HG02678 (cell line): Measurements from ENCODE around the gene TLE4.
A peak's percentile ranks its signal among the peaks of the same experiment; 100 is the strongest.

Experiments used
- ATAC-seq: cut with Tn5 transposase; IDR thresholded peaks from one replicate; pipeline ENCODE4 v1.9.1; 2021; ENCODE audit warnings: mild to moderate bottlenecking, moderate library complexity; ENCODE audit not compliant: unreplicated experiment

TLE4 gene

DNA sequence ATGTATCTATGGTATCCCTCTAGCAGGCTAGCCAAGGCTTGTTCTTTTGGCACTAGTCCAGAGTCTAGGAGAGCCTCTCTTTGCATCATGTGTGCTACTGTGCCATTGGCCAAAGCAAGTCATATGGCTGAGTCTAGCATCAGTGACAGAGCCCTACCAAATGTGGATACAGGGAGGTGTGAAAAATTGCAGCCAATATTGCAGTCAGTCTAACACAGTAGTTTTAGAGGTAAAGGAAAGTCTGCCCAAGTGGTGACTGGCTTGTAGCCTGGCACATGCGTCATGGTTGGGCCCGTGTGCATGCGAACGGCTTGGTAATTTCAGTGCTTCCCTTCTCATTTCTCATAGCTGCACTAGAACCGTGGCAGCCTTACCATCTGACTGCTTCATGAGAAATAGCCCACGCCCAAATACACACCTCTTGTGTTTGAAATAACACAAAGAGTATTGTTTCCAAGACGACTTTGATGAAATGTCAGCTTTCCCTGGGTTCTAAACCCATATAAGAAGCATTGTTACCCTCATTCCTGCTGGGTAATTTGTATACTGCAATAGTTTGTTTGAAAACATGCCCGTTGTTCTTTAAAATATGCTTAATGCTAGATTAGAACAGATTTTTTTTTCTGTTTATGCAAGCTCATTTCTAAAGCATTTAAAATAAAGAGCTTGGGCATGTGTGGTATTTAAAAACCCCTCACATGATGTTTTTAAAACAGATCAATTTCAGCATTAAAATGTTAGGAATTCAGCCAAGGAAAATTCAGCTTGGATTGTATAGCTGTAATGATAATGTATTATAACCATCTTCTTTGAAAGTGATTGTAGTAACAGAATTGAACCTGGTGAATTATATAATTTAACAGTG is 113.2 kb downstream of the TLE4 start:
- ATAC-seq: no peak

DNA sequence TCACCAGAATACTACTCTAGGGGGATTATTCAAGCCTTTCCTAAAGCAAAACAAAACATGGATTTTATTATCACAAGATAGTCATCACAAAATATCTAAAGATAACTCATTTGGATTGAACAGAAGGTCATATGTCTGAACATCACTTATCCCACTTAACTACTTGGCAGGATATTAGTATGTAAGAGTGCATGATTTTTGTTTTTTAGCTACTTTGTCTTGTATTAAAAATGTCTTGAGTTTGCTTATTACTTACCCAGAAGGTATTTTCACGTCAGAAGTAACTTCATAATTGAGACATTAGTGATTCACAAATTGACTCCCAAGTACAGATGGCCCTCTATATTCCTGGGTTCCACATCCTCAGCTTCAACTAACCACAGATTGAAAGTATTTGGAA is 113.8 kb downstream of the TLE4 start:
- no peak for ATAC-seq

DNA sequence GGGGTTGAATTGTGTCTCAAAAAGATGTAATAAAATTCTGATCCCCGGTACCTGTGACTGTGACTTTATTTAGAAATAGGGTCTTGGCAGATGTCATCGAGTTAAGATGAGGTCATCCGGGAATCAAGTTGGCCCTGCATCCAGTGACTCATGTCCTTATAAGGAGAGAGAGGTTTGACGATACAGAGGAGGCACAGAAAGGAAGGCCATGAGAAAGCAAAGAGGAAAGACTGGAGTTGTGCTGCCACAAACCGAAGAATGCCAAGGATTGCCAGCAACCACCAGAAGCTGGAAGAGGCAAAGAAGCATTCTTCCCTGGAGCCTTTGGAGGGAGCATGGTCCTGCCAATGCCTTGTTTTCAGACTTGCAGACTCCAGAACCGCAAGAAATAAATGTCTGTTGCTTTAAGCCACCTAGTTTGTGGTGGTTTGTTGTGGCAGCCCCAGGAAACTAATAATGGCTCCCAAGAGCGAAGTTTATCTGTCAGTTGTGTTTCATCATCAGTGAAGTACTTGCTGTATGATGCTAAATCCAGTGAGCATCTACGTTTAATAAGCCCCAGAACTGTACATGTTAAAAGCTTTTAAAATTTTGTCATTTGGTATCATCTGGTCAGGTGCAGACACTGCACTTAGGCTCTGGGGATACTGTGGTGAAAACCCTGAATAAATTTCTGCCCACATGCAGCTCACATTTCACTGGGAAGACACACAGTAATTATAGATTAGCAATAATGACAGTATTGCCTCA is 114.8 kb downstream of the TLE4 start:
- ATAC-seq: no peak

DNA sequence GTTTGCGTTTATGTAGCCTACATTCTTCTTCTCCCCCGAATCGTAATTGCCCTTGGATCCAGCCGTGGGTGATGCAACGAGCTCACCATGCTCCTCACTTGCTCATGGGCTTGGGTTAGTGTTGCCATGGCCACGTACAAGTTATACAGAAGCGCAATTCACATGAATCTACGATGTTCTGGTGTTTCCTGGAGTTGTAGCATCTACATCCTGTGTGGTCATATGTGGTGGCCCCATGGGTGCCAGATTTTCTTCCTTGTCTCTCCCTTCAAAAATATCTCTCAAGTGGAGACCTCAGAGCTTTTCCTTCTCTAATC is 115.3 kb downstream of the TLE4 start:
- peak; percentile 46 for ATAC-seq

DNA sequence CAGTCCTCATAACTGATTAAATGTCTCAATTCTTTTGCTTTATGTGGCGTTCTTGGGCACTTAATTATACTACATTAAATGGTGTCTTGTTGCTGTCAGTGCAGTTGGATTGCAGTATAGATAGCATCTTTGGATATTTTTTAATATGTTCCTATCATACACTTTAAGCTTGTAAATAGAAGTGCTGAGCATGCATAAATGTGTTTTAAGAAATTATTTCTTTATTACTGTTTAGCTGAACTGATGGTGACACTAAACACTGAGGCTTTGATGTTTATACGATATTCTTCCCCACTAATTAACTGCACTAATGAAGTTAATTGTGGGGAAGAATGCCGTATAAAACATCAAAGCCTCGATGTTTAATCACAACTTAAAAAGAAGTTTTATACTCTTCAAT is 116.6 kb downstream of the TLE4 start:
- ATAC-seq: no peak

DNA sequence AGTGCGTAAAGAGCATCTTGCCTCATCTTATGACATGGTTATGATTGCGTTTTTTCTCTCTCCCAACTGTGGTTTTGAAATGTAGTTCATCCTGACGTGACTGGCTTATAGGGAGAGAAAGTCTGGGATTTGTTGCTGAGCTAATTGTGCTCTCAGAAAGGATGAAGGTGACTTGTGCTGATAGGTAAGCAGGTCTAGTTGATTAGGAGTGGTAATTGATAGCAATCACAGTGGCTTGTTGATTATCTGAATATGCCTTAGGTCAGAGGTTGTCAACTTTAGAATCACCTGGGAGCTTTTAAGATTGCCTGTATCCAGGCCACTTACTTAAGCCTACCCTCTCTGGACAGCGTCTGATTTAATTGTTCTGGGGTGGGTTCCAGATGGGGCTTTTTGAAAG is 117.8 kb downstream of the TLE4 start:
- no peak for ATAC-seq

DNA sequence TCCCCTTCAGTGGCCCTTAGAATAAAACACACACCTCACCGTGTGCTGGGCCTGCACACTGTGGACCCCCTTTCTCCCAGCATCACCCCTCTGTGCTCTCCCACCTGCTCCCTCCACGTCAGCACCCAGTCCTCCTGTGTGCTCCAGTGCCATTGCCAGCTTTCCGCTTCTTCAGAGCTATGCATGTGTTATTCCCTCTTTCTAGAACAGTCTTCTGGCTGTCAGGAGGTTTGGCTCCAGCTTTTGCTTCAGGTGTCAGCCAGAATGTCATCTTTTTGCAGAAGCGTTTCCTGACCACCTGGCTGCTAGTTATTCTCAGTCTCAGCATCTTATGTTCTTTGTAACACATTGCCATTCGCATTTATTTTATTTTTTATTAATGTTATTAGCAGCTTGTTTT is 119.7 kb downstream of the TLE4 start:
- no peak for ATAC-seq

DNA sequence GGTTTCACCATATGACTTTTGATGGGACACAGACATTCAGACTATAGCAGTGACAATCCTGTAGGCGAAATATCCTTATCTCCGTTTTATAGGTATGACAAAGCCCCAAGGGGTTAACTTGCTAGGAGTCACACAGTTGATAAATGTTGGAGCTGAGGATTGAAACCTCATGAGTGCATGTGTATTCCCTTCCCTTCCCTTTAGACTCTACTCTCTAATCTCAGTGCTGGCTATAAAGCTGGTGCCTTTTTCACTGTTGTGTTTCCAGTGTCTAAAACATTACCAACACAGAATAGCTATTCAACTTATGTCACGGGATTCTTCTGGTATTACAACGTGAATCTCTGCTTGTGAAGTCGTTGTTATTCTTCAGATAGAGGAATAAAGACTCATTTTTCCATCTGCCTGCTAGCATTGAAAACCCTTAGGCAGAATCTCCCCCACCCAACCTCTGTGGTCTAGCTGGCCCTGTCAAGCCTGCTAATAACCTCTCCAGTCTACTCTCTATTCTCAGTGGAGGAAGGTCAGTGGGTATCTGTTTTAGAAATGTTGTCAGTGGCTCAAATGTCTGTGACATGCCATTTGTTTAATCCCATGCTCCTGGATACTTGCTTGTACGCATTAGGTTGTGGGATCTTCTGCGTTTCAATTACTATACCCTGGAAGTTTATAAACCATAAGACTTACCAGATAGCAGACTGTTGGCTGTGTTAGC is 121.2 kb downstream of the TLE4 start:
- no peak for ATAC-seq

DNA sequence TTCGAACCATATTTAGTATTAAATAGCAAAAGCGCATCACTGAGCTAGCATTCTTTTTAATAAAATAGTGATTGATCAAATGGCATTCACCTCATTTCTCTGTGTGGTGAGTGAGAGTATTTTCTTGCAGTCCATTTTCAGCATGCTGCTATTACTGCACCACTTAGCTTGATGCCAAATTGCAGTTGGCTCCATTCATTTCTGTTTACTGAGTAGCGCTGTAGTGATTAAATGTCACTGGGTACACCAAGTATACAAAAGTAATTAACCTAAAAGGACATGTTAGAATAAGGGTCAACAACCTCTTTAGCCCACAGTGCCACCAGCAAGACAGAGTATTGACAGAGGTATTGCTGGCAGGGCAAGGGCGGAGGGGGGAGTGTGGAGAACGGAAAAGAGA is 122.0 kb downstream of the TLE4 start:
- no peak for ATAC-seq

DNA sequence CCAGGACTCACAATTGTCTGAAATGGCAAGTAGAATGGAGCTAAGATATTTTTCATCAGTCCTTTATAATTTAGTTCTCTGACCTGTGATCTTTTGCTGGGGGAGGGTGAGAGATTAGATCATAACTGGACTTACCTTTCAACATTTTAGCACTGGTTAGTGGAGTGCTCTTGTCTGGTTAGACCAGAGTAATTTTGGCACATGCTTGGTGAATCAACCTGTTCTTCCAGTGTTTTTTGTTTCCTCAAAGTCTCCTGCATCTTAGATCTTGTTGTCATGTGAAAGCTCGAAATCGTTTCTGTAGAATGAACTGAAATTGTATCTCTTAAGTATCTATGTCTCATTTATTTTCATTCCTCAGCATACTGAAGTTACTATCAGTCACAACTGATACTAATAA is 122.4 kb downstream of the TLE4 start:
- no peak for ATAC-seq

DNA sequence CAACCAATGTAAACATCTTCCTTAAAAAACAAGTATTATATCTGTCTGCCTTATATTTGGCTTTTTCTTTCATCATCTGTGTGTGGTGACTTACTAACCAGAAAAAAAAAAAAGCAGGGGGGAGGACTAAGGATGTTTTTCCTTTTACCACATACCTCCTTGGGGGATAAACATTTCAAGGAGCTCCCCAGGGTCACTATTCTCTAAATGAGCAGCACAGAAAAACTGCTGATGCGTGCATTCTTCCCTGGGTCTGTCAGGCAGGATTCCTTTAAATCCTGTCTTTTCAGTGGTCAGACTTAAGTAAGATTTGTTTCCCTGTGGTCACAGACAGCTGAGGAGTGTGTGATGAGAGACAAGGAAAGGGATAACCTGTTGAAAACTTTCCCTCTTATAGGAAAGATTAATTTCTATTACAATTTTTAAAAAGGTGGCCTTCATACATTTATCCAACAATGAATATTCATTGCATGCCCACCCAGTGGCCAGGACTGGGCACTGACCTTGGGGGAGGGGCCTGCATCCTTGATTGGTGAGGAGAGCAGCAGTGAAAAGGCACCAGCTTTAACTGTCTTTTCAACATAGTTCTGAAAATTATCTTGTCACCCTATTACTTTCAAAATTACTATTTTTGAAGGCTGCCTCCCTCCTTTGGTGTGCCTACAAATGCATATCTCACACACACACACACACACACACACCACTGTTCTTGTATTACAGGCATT is 123.1 kb downstream of the TLE4 start:
- no peak for ATAC-seq

DNA sequence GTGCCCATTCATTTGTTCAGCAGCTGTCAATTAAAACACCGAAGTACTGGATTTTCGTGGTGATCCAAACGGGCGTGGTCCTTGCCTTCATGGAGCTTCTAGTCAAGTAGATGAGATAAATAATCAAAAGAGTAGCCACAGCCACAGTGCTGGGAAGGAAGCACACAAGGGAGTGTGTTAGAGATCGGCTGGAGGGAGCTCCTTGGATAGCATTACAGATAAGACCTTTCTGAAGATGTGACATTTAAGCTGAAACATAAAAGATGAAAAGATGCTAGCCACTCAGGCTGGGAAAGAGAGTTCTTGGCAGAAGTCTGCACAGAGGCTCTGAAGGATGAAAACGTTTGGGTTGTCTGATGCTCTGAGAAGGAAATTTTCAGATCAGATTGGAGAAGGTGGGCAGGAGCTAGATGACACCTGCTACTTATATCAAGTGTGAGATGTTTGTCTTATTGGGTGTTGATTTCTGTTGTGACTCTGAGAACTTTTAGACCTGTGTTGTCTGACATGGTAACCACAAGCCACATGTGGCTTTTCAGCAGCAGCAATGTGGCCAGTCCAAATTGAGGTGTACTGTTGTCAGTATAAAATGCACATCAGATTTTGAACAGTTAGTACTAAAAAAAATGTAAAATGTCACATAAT is 123.9 kb downstream of the TLE4 start:
- ATAC-seq: no peak

DNA sequence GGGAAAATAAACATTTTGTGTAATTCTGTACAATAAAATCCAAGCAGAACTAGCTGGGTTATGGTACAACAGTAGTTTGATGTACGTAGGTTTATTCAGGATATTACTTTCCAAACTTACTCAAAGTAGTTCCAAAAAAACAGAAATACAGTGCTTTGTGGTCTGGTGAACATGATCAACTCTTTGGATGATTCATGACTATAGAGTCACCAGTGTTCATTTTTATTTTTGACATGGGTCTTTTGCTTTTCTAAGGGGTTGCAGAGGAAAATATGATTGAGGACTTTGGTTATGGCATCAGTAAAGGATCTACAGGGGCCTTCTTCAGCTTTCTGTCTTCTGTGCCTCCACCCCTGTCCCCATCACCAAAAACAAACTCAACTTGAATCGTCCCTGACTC is 127.2 kb downstream of the TLE4 start:
- no peak for ATAC-seq

DNA sequence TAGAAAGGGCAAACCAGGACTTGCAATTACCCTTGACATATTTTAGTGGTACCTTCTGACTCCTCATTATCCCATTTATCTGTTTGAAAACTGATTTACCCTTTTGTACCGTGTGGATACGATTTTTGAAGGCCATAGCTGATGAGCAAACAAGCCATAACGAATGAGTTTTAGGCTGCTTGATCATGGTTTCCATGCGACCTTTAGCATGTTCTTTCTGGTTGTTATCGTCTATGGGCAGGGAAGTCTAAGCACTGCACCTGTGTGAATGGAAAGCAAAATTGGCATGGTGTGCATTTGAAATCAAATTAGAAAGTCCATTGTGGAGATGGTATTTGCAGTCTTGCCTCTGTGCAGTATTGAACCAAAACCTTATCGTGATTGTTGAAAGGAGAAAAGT is 127.7 kb downstream of the TLE4 start:
- no peak for ATAC-seq

DNA sequence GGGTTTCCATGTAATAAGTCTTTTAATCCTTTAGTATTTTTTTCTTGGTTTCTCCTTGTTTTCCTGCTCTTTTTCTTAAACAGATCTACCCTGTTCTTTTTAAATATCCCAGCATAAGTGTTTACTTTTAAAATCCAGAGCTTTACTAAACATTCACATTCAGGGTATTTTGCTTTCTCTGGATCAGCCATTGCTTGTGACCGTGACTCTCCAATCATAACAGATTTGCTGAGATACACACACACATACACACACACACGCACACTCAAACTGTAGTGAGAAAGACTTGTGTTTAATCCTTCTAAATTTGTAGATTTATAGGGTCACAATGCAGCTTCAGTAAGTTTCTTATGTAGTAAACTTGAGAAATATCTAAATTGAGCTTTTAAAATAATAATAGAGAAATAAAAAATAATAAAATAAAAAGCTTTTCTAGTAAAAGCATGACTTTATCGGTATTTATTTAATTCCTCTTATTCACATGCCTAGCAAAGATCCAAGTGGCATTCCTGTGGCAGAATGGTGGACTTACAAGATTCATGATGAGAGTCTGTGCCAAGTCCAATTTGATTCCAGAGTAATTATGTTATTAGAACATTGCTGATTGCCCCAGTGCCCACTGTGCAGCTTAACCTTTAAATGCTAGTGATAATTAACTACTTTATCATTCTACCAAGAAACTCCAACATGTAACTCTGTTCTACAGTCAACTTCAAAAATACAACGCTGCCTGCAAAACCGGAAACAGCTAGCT is 129.0 kb downstream of the TLE4 start:
- no peak for ATAC-seq

DNA sequence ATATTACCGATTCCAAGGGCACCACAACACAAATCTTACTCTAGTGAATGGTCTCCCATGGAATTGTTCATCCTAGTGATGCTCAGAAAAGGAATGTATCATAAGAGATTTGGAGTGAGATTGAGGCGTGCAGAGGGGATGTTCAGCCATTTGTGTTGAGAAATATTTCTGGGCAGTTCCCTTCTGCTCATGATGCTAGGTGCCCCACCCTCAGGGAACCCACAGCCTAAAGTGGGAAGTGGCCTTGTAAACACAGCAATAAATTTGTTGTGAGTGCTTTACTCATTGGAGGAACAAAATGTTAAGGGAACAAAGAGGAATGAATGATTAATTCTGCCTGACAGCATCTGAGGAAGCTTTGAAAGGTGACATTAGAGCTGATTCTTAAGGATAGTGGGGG is 129.9 kb downstream of the TLE4 start:
- ATAC-seq: no peak

DNA sequence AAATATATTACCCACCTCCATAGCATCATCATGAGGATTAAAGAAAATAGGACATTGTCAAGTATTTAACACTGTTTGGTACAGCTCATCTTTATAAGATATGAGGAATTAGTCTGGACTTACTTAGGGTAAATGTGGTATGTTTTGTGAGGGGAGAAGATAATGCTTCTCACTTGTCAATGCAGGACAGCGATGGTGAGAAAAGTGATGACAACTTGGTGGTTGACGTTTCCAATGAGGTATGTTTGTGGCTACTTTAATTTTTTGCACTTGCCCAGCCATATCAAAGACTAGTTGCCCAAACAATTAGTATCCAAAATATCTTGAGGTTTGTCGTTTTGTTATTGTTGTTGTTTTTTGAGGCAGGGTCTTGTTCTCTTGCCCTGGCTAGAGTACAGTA is 133.9 kb downstream of the TLE4 start:
- no peak for ATAC-seq

DNA sequence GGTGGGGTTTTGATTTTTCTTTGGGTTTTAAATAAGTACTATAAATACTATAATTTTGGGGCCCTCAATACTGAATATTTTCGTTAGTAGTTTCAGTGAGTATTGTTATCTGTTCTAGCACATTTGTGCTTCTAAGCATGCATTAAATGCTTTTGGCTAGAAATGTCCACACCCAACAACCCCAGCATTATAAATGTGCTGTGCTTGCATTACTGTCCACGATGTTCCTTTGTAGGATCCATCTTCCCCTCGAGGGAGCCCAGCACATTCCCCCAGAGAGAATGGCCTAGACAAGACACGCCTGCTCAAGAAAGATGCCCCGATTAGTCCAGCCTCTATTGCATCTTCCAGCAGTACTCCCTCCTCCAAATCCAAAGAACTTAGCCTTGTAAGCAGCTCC is 134.7 kb downstream of the TLE4 start:
- ATAC-seq: no peak

DNA sequence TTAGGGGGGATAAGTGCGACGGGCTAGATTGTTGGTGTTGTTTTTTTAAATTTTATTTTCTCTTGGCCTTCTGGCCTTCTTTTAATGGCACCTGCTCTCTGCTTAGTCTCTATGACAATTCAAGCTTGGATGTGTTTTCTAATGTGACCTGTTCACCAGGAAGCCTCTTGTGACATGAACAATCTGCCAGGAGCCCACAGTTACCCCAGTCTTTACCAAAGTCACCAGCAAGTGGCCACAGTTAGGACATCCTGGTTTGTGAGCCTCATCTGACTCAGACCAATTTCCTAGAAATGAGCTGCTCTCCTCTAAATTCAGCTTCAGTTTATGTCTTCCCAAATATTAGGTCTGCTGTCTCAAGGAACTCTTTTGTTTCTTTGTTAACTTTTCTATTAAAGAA is 135.8 kb downstream of the TLE4 start:
- no peak for ATAC-seq

DNA sequence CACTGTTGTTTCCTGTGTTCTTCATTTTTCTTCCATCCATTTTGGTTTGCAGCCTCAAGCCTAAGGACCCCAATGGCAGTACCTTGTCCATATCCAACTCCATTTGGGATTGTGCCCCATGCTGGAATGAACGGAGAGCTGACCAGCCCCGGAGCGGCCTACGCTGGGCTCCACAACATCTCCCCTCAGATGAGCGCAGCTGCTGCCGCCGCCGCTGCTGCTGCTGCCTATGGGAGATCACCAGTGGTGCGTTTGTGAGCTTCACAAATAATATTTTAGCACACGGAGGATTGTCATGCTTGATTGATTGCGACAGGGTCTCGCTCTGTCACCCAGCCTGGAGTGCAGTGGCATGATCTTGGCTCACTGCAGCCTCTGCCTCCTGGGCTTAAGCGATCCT is 136.8 kb downstream of the TLE4 start:
- ATAC-seq: no peak
